Mucosa of rectum (tissue), 2 donors: Measurements from ENCODE around the gene DLGAP5.

ENCODE experiments used
- H3K27ac ChIP-seq, 2 donors: one replicate each; pipeline ENCODE4 v1.7.0; 2013; ENCODE audit warnings: inconsistent platforms in 2 of 2, low read depth in 2 of 2, low read length in 2 of 2
- H3K27me3 ChIP-seq, 2 donors: one replicate each; pipeline ENCODE4 v1.7.0; 2013; ENCODE audit warnings: low read length in 2 of 2; ENCODE audit not compliant: control insufficient read depth in 2 of 2, insufficient read depth in 2 of 2
- H3K36me3 ChIP-seq, 2 donors: one replicate each; pipeline ENCODE4 v1.7.0; 2013; ENCODE audit warnings: low read length in 2 of 2; ENCODE audit not compliant: control insufficient read depth in 2 of 2, insufficient read depth in 2 of 2
- H3K4me1 ChIP-seq, 2 donors: one replicate each; pipeline ENCODE4 v1.7.0; 2013; ENCODE audit warnings: low read length in 2 of 2, mild to moderate bottlenecking in 1 of 2; ENCODE audit not compliant: control insufficient read depth in 2 of 2, insufficient read depth in 2 of 2
- H3K4me3 ChIP-seq, 2 donors: one replicate each; pipeline ENCODE4 v1.7.0; 2013; ENCODE audit warnings: low read length in 2 of 2
- H3K9ac ChIP-seq, 2 donors: one replicate each; pipeline ENCODE4 v1.7.0; 2013; ENCODE audit warnings: low read length in 2 of 2, low read depth in 1 of 2, mild to moderate bottlenecking in 1 of 2
- H3K9me3 ChIP-seq, 2 donors: one replicate each; pipeline ENCODE4 v1.7.0; 2013; ENCODE audit warnings: low read length in 2 of 2; ENCODE audit not compliant: control insufficient read depth in 2 of 2
- donor health status: healthy.
- donor health status: Normal muscosa, but diverticular disease.

Gene DLGAP5

GRCh38 chr14:55124774-55125386 lies 66.5 kb downstream of the DLGAP5 start:
- Histone ChIP-seq H3K4me3 (peak overlapping the region; percentile 6 to 13), H3K27ac (peak overlapping the region; percentile 96 to 99), H3K27me3 (no peaks in the 10 kb centered on the region), H3K4me1 (peaks cover 52 to 71% of the 10 kb centered on the region in 2 donors), H3K36me3 (no peaks in the 10 kb centered on the region), H3K9ac (peak overlapping the region; percentile 38 to 74), H3K9me3 (no peaks in the 10 kb centered on the region)

- Histone ChIP-seq H3K9ac (no peak overlapping the region), H3K27ac (peak overlapping the region; percentile 96 to 99), H3K4me3 (no peak overlapping the region), H3K36me3 (no peaks in the 10 kb centered on the region), H3K27me3 (no peaks in the 10 kb centered on the region), H3K4me1 (peaks cover 52 to 78% of the 10 kb centered on the region in 2 donors), H3K9me3 (no peaks in the 10 kb centered on the region)
Observed at GRCh38 chr14:55123852-55124639, 67.3 kb downstream of the DLGAP5 start.

GRCh38 chr14:55123101-55123500 lies 68.3 kb downstream of the DLGAP5 start:
- H3K27ac ChIP-seq: peak overlapping the region; percentile 96 to 99
- H3K9ac ChIP-seq: peak overlapping the region; percentile 57 to 77
- no peaks in the 10 kb centered on the region for H3K27me3 ChIP-seq
- no peaks in the 10 kb centered on the region for H3K9me3 ChIP-seq
- no peaks in the 10 kb centered on the region for H3K36me3 ChIP-seq
- H3K4me3 ChIP-seq: peak overlapping the region; percentile 8 to 38
- peaks cover 52 to 81% of the 10 kb centered on the region in 2 donors for H3K4me1 ChIP-seq

- Histone ChIP-seq H3K9me3 (no peaks in the 10 kb centered on the region), H3K4me1 (peaks cover 58 to 86% of the 10 kb centered on the region in 2 donors), H3K27ac (peak overlapping the region; percentile 96 to 99), H3K27me3 (no peaks in the 10 kb centered on the region), H3K36me3 (no peaks in the 10 kb centered on the region), H3K4me3 (peak overlapping the region; percentile 38 to 69), H3K9ac (peak overlapping the region; percentile 57 to 77)
Observed at GRCh38 chr14:55122440-55122986, 68.9 kb downstream of the DLGAP5 start.

GRCh38 chr14:55121628-55122439 lies 69.6 kb downstream of the DLGAP5 start:
- Histone ChIP-seq H3K4me3 (peak overlapping the region; percentile 28 to 69), H3K9ac (peak overlapping the region; percentile 49 to 53), H3K27me3 (no peaks in the 10 kb centered on the region), H3K36me3 (no peaks in the 10 kb centered on the region), H3K27ac (peak overlapping the region; percentile 96 to 99), H3K4me1 (peaks cover 58 to 85% of the 10 kb centered on the region in 2 donors), H3K9me3 (no peaks in the 10 kb centered on the region)

GRCh38 chr14:55120571-55121495 lies 70.6 kb downstream of the DLGAP5 start:
- H3K9ac ChIP-seq: peak overlapping the region; percentile 28 to 53
- no peaks in the 10 kb centered on the region for H3K36me3 ChIP-seq
- H3K9me3 ChIP-seq: no peaks in the 10 kb centered on the region
- H3K4me1 ChIP-seq: peaks cover 61 to 85% of the 10 kb centered on the region in 2 donors
- H3K4me3 ChIP-seq: peak overlapping the region; percentile 19 to 48
- no peaks in the 10 kb centered on the region for H3K27me3 ChIP-seq
- H3K27ac ChIP-seq: peak overlapping the region; percentile 96 to 99

GRCh38 chr14:55118761-55119160 lies 72.6 kb downstream of the DLGAP5 start:
- H3K27me3 ChIP-seq: no peaks in the 10 kb centered on the region
- no peaks in the 10 kb centered on the region for H3K9me3 ChIP-seq
- H3K9ac ChIP-seq: no peak overlapping the region
- peak overlapping the region; percentile 69 to 99 for H3K27ac ChIP-seq
- no peak overlapping the region for H3K4me3 ChIP-seq
- H3K4me1 ChIP-seq: peaks cover 51 to 77% of the 10 kb centered on the region in 2 donors
- H3K36me3 ChIP-seq: no peaks in the 10 kb centered on the region

- no peak overlapping the region for H3K9ac ChIP-seq
- H3K9me3 ChIP-seq: no peaks in the 10 kb centered on the region
- peak overlapping the region; percentile 62 to 69 for H3K27ac ChIP-seq
- no peaks in the 10 kb centered on the region for H3K36me3 ChIP-seq
- peaks cover 43 to 69% of the 10 kb centered on the region in 2 donors for H3K4me1 ChIP-seq
- no peak overlapping the region for H3K4me3 ChIP-seq
- H3K27me3 ChIP-seq: no peaks in the 10 kb centered on the region
Observed at GRCh38 chr14:55117803-55118441, 73.5 kb downstream of the DLGAP5 start.
